Right cardiac atrium (tissue), 5 donors: ENCODE data around the gene CYFIP2. TPM values are rescaled to one million over a fixed set of nuclear protein-coding genes. Genes with fewer than 3 reads are reported as not detected.

Experiments used
- ATAC-seq, 2 donors: fragments of 200-7000 bp; cut with Tn5 transposase; one replicate each; pipeline versions ENCODE4 v1.8.0 to v1.9.1; 2020; ENCODE audit warnings: moderate library complexity in 2 of 2, mild to moderate bottlenecking in 1 of 2
- DNase-seq, 3 donors: peaks; one replicate each; pipeline ENCODE4 v3.0.0-alpha.2; 2020
- H3K27ac ChIP-seq: one replicate; pipeline ENCODE4 v1.5.1; 2013; ENCODE audit warnings: mild to moderate bottlenecking, low read length, control low read depth, moderate library complexity
- H3K27me3 ChIP-seq: one replicate; pipeline ENCODE4 v1.6.1; 2013; ENCODE audit not compliant: control insufficient read depth, insufficient read depth
- H3K4me1 ChIP-seq: one replicate; pipeline ENCODE4 v1.6.1; 2013; ENCODE audit warnings: low read length; ENCODE audit not compliant: control insufficient read depth, insufficient read depth
- H3K4me3 ChIP-seq: one replicate; pipeline ENCODE4 v1.5.1; 2013; ENCODE audit warnings: low read length, control low read depth
- H3K9me3 ChIP-seq: one replicate; pipeline ENCODE4 v1.6.1; 2013; ENCODE audit warnings: low read length; ENCODE audit not compliant: control insufficient read depth
- WGBS: extraction: QIAGEN DNeasy Blood & Tissue Kit; methylation state at CpG from one replicate; pipeline ENCODE4 v1.1.7; 2013; 5-methylcytosine and 5-hydroxymethylcytosine counted together
- intact Hi-C, 4 donors: fragments of 100-400 bp; cut with DNase I; formaldehyde crosslinking; loops; one replicate each; pipeline versions ENCODE4 v1.11.0 to v1.14.0; 2022 to 2023
- polyA plus RNA-seq: library from polyadenylated mRNA; stranded (reverse); fragments of 200-250 nt; gene quantifications from one replicate; pipeline ENCODE4 v1.2.3, GENCODE V29; 2013
- total RNA-seq, 4 donors: library from RNA; stranded (reverse); fragmentation: NEBNext Ultra II Directional; extraction: Animal tissue kit (Norgen Biotek cat#: 25700); gene quantifications; one replicate each; pipeline ENCODE4 v1.2.1, GENCODE V29; 2021
- donor health status: healthy with polysubstance abuse.
- donor health status: DM: no; HTN: yes; CAD: no.
- donor health status: DM: no; HTN: no; CAD: no.
- donor health status: DM: no; HTN: yes; CAD: no; lungs with severe emphysema.
- donor health status: DM: yes; HTN: yes; CAD: no.

CYFIP2 gene
- total and polyA plus RNA-seq, 5 donors = 27.4 to 43.8 (median 36.7) TPM

DNA sequence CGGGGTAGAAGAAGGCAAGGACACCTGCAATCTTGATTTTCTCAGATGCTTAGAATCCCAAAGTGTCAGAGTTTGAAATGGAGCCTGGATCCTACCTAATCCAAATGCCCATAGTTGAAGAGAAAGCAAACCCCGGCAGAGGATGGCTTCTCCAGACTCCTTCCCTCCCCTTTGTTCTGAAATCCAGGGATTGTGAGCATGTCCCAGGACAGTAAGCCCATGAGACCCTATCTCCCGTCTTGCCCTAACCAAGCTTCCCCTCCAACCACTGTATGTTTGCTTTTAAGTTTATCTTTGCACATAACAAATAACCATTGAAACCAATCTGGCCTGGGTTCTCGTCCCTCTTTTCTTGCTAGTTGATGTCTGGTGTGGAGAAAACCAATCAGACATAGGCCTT is 115.8 kb downstream of the CYFIP2 start:
- no peaks in the 10 kb centered on the region for H3K4me1 ChIP-seq

DNA sequence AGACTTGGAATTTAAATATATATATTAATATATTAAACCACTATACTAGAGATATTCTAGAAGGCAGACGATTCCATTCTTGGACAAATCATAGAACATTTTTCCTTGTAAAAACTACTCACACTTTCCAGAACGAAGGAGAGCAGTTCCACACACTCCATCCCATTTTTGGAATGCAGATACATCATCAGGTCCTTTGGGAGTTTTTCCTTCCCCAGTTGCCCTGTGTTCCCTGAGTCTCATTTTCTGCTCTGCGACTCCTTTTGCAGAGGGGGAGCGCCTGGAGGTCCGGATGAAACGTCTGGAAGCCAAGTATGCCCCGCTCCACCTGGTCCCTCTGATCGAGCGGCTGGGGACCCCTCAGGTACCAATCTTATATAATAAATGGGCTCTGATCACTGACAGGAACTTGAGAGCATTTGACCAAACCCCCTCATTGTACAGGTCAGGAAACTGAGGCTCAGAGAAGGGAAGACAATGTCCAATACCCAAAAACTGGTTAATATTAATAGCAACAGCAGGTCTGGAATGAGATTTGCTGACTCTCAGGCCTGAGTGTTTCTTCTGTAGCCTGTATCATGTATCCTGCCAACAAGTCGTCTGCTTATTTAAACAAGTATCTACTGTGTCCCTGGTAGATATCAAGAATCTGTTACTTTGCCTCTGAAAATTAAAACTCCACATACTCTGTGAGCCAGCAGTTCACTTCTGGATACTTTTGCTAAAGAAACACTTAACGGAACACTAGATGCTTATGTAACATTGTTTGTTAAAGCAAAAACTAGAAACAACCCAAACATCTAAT is 117.3 kb downstream of the CYFIP2 start:
- WGBS = 71% methylated on average over 11 of the region's 11 CpGs
- Histone ChIP-seq H3K27me3 (no peaks in the 10 kb centered on the region), H3K9me3 (no peaks in the 10 kb centered on the region), H3K4me3 (no peak overlapping the region), H3K4me1 (no peaks in the 10 kb centered on the region), H3K27ac (peak overlapping the region; percentile 78)
- ATAC-seq = no peak
- no peak for DNase-seq
- intact Hi-C loops = no loop called here

More for the DNA sequence above, 115.8 kb downstream of the CYFIP2 start:
- no peak for ATAC-seq
- H3K4me3 ChIP-seq = no peak overlapping the region
- WGBS = 79% methylated on average over 4 of the region's 4 CpGs
- H3K27ac ChIP-seq = no peak overlapping the region
- no peaks in the 10 kb centered on the region for H3K9me3 ChIP-seq
- no peaks in the 10 kb centered on the region for H3K27me3 ChIP-seq
- no peak for DNase-seq
- intact Hi-C loops = no loop called here

DNA sequence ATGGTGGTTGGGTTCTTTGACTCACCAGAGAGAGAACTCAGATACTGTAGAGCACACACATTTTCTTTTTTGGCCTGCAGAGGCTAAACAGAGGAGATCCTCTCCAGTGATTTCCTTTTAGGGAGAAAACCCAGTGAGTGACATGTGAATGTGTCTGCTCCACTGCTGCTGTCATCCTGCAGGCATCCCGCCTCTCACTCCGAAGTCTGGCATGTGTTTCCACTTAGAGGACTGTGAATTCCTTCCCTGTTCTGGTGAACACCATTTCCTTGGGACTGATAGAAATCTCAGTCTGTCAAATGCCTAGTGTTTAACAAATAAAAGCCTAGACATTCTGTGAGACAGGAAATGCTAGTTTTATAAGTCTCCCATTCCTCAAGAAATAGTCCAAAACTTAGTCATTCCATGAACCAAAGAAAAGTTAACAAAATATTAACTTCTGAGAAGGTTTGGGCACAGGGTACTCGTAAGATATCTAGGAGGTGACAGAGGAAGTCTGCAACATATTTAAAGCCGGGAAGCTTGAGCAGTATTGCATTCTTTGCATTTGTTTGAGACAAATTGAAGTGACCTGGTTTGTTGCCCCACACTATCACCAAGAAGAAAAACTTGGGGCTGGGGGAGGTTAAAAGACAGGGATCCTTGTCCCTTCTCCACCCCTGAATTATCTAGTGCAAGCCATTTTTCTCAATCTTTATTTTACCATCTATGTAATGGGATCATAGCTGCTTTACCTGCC is 119.2 kb downstream of the CYFIP2 start:
- ATAC-seq (peak; percentile 79 to 84), DNase-seq (peak; percentile 33 to 69 (median 68))
- intact Hi-C loops = no loop called here
- H3K4me1 ChIP-seq = no peaks in the 10 kb centered on the region
- H3K27me3 ChIP-seq = no peaks in the 10 kb centered on the region
- H3K4me3 ChIP-seq = no peak overlapping the region
- peak overlapping the region; percentile 75 for H3K27ac ChIP-seq
- no peaks in the 10 kb centered on the region for H3K9me3 ChIP-seq
- WGBS = 20% methylated on average over 4 of the region's 4 CpGs

DNA sequence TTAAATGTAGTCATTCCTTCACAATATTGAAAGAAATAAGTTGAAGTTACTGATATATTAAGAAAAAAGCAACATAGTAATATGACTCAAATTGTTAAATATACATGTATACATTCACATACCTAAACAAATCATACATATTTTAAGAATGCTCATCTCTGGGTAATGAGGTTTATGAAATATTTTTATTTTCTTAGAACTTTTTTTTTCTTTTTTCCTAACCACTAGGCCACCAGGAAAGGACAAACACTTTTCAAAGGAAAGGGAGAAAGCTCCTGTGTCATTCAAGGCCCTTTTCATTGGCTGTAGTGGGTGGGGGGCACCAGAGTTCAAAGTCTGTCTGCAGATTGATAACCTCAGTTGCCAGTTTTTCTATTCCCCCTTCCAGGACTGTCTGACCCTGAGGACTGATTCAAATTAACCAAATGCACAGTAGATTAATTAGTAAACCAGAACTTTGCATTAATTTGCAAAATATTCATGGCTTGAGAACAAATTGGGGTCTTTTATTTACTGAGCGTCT is 121.2 kb downstream of the CYFIP2 start:
- DNase-seq = no peak
- Histone ChIP-seq H3K4me1 (no peaks in the 10 kb centered on the region), H3K9me3 (no peaks in the 10 kb centered on the region), H3K27ac (peak overlapping the region; percentile 84), H3K27me3 (no peaks in the 10 kb centered on the region), H3K4me3 (no peak overlapping the region)
- ATAC-seq = no peak
- intact Hi-C loops = no loop called here
- 64% methylated on average over 1 of the region's 1 CpG for WGBS

DNA sequence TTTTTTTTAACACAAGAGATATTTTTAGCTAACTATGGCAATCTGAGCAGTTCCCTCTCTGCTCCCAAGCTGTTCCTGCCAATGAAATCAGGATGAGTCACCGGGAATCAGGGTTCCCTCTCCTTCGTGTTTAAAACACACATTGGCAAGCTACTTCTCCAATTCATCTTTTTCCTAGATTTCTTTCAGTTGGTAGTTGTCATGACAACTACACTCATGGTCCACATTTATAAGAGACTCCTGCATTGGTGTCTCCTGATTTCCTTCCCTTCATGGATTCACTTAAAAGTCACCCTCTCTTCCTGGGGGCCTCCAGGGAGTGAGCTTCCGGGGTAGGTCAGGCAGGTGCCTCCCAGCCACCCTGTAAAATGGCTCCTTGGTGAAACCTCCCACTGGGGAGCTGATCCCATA is 121.8 kb downstream of the CYFIP2 start:
- Histone ChIP-seq H3K4me1 (no peaks in the 10 kb centered on the region), H3K27ac (peak overlapping the region; percentile 75), H3K27me3 (no peaks in the 10 kb centered on the region), H3K9me3 (no peaks in the 10 kb centered on the region), H3K4me3 (no peak overlapping the region)
- DNase-seq = peak in 1 of 3 donors; percentile 38
- peak; percentile 76 to 78 for ATAC-seq
- WGBS = 12% methylated on average over 3 of the region's 3 CpGs
- intact Hi-C loops = no loop called here

DNA sequence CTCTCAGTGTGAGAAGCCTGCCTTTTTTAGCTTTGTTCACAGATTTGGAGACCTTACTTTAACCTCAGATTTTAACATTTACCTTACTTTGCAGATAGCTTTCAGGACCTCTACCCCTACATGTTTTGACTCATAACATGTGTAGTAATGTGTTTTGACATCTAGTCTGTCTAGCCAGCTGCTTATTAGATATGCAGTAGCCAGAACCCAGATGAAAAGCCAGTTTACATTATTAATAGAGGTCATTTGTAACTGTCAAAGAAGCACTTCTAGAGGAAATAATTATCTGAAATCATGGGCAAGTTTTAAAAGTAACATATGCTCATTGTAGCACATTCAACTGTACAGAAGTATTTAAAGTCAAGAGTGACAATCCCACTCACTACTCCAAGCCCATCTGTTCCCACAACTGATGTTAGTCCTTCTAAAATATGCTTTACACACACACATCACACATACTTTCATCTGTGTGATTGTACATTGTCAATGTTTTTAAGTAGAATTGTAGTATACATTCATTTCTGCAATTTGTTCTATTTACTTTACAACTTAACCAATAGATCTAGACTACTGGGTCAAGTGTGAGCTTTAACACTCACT is 122.3 kb downstream of the CYFIP2 start:
- H3K27ac ChIP-seq = peak overlapping the region; percentile 75
- intact Hi-C loops = no loop called here
- H3K27me3 ChIP-seq = no peaks in the 10 kb centered on the region
- DNase-seq (no peak), ATAC-seq (no peak)
- H3K9me3 ChIP-seq = no peaks in the 10 kb centered on the region
- no peaks in the 10 kb centered on the region for H3K4me1 ChIP-seq
- H3K4me3 ChIP-seq = no peak overlapping the region

DNA sequence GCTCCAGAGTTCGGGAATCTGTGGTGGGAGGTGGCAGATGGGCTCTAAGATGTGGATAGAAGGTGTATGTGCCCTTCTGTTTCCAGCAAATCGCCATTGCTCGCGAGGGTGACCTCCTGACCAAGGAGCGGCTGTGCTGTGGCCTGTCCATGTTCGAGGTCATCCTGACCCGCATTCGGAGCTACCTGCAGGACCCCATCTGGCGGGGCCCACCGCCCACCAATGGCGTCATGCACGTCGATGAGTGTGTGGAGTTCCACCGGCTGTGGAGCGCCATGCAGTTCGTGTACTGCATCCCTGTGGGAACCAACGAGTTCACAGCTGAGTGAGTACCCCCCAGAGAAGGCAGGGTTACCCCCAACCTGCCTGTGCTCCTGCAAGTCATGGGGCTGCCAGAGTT is 123.2 kb downstream of the CYFIP2 start:
- H3K4me1 ChIP-seq = no peaks in the 10 kb centered on the region
- H3K9me3 ChIP-seq = no peaks in the 10 kb centered on the region
- no peak for ATAC-seq
- intact Hi-C loops = no loop called here
- no peaks in the 10 kb centered on the region for H3K27me3 ChIP-seq
- no peak overlapping the region for H3K27ac ChIP-seq
- H3K4me3 ChIP-seq = no peak overlapping the region
- WGBS = 97% methylated on average over 17 of the region's 17 CpGs
- peak in 1 of 3 donors; percentile 41 for DNase-seq

DNA sequence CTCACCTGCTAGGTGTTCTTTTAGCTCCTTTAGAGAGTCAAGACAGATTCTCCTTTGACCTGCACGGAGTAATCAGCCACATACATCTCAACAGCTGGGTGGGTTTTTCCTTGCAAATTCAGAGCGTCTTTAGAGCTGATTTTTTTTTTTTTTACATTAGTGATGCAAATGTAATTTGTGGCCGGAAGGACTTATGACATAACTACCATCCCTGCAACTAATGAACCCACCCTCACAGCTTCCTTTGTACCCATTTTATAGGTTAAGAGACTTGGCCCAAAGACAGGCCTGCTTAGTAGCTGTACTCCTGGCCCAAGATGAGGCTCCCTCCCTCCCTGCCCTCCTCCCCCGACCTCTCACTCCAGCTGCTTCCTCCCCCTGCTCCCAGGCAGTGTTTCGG is 124.2 kb downstream of the CYFIP2 start:
- 77% methylated on average over 5 of the region's 5 CpGs for WGBS
- no peak for ATAC-seq
- Histone ChIP-seq H3K27me3 (no peaks in the 10 kb centered on the region), H3K4me1 (no peaks in the 10 kb centered on the region), H3K9me3 (no peaks in the 10 kb centered on the region), H3K4me3 (no peak overlapping the region), H3K27ac (no peak overlapping the region)
- no peak for DNase-seq
- intact Hi-C loops = no loop called here

DNA sequence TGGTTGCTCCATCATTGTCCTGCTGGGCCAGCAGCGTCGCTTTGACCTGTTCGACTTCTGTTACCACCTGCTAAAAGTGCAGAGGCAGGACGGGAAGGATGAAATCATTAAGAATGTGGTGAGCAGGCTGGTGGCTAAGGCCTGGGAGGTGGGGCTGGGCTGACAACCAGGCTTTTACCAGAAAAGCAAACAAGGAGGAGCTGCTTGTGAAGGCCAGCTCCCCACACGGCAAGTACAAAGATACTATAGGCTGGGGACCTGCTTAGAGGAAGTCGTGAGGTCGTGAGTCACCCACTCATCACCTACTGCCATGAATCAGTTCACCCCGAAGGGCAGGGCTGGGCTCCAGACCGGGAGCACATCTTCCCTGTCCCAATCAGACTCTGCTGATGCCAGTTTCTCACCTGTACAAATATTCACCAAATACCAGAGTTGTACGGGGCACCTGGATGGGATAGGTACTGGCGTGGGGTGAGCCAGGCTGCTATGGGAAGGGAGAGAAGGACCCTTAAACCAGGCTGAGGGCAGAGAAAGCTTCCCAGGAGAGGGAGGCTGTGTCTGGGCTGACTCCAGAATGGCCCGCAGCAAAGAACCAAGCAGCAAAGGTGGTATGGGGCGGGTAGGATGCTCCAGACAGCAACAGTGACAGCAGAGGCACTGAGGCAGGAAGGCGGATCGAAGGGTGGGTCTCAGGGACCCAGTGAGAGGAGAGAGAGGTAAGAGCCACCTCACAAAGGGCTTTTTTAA is 124.8 kb downstream of the CYFIP2 start:
- DNase-seq (no peak), ATAC-seq (peak in 1 of 2 donors; percentile 35)
- 73% methylated on average over 15 of the region's 15 CpGs for WGBS
- Histone ChIP-seq H3K4me1 (no peaks in the 10 kb centered on the region), H3K27ac (no peak overlapping the region), H3K4me3 (no peak overlapping the region), H3K9me3 (no peaks in the 10 kb centered on the region), H3K27me3 (no peaks in the 10 kb centered on the region)
- intact Hi-C loops = no loop called here

DNA sequence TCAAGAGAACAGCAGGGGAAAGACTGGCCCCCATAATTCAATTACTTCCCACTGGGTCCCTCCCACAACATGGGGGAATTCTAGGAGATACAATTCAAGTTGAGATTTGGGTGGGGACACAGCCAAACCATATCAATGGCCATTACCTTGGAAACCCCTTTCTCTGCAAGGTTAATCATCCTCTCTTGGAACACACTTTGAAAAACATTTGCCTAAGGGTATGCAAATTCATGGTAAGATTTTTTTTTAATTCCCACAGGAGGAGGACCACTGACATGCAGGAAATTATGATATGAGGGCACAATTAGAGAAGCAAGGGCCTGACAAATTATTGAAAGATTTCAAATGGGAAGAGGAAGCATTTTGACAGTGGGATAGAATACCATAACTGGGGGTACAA is 132.4 kb downstream of the CYFIP2 start:
- Histone ChIP-seq H3K4me1 (no peaks in the 10 kb centered on the region), H3K4me3 (no peak overlapping the region), H3K27me3 (no peaks in the 10 kb centered on the region), H3K27ac (no peak overlapping the region), H3K9me3 (no peaks in the 10 kb centered on the region)
- intact Hi-C loops = no loop called here
- DNase-seq (no peak), ATAC-seq (no peak)
